Lower leg skin (tissue), 3 donors: ENCODE measurements around the gene SLC38A1.

Experiments used
- CTCF ChIP-seq, 3 donors: fragments of 450-650 bp; IDR thresholded peaks; one replicate each; pipeline ENCODE4 v1.5.1; 2016; ENCODE audit warnings: antibody characterized with exemption in 3 of 3, mild to moderate bottlenecking in 3 of 3, moderate library complexity in 2 of 3
- POLR2A ChIP-seq, 2 donors: fragments of 450-650 bp; IDR thresholded peaks; one replicate each; pipeline ENCODE4 v1.6.1; 2016 to 2017; ENCODE audit warnings: antibody characterized with exemption in 2 of 2, mild to moderate bottlenecking in 1 of 2, moderate library complexity in 1 of 2

GRCh38 chr12:46186088-46186487 lies 82.8 kb downstream of the SLC38A1 start:
- TF ChIP-seq POLR2A (IDR thresholded peaks at IDR 0.05) (no peak), CTCF (IDR thresholded peaks at IDR 0.05) (no peak)
